ENCODE results near the gene RTN4IP1. TPM values are rescaled to one million over a fixed set of nuclear protein-coding genes. Genes with fewer than 3 reads are reported as not detected.
A peak's percentile ranks its signal among the peaks of the same experiment; 100 is the strongest.

The RTN4IP1 gene
- total and polyA plus RNA-seq, 2 of the 13 experiments (the other 11 are each of a cell fraction or from before 2014, with no cell fraction given) = 5.5 to 17.2 TPM

DNA sequence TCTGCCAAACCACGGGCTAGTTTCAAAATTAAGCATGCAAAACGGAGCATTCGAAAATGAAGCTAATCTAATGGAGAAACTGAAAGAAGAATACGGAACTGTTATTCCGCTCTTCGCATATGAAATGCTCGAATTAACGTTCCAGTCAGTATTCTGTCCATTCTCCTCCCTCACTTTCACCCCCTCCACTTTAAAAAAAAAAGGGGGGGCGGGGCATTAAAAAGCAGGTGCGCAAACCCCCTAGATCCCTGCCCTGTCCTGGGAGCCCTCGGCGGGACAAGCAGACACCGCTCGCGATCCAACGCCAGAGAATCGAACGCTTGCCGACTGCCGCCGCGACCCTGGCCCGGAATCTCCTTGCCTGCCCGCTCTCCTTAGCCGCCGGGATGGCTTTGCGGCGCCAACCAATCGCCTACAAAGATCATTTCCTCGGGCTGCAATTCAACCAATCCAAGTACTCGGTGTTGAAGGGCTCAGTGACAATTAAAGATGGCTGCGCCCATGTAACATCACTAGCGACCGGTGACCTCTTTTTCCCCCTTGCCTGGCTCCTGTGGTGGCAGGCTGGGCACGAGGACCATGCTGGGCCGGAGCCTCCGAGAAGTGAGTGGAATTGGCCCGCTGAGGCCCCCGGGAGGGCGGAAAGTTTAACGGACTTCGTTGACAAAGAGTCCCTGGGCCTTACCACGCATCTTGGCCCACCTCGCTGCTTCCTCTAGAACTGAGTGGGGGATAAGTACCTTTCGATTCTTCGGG is at the start of gene RTN4IP1, which contains the start of gene QRSL1 (continued):
- TF ChIP-seq HOXD1 (CRISPR knock-in tag; IDR thresholded peaks at IDR 0.05) = 0 out of 2 replicates have a peak, but pooled peaks have one; percentile 13
- no peak; the same call in 1 of the 2 replicates for TF ChIP-seq CCDC6 (CRISPR knock-in tag; IDR thresholded peaks at IDR 0.05)
- TF ChIP-seq, protein P1, sequence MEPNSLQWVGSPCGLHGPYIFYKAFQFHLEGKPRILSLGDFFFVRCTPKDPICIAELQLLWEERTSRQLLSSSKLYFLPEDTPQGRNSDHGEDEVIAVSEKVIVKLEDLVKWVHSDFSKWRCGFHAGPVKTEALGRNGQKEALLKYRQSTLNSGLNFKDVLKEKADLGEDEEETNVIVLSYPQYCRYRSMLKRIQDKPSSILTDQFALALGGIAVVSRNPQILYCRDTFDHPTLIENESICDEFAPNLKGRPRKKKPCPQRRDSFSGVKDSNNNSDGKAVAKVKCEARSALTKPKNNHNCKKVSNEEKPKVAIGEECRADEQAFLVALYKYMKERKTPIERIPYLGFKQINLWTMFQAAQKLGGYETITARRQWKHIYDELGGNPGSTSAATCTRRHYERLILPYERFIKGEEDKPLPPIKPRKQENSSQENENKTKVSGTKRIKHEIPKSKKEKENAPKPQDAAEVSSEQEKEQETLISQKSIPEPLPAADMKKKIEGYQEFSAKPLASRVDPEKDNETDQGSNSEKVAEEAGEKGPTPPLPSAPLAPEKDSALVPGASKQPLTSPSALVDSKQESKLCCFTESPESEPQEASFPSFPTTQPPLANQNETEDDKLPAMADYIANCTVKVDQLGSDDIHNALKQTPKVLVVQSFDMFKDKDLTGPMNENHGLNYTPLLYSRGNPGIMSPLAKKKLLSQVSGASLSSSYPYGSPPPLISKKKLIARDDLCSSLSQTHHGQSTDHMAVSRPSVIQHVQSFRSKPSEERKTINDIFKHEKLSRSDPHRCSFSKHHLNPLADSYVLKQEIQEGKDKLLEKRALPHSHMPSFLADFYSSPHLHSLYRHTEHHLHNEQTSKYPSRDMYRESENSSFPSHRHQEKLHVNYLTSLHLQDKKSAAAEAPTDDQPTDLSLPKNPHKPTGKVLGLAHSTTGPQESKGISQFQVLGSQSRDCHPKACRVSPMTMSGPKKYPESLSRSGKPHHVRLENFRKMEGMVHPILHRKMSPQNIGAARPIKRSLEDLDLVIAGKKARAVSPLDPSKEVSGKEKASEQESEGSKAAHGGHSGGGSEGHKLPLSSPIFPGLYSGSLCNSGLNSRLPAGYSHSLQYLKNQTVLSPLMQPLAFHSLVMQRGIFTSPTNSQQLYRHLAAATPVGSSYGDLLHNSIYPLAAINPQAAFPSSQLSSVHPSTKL (CRISPR knock-in tag; IDR thresholded peaks at IDR 0.05) = peak; percentile 7; the same call in 1 of the 2 replicates
- 0 out of 2 replicates have a peak, but pooled peaks have one; percentile 27 for TF ChIP-seq ZNF503 (CRISPR knock-in tag; IDR thresholded peaks at IDR 0.05)
- TF ChIP-seq IRX3 (CRISPR knock-in tag; IDR thresholded peaks at IDR 0.05; ENCODE audit: borderline replicate concordance, low read depth) = no peak
- peak; percentile 57; the same call in 1 of the 2 replicates for TF ChIP-seq RFXANK (CRISPR knock-in tag; IDR thresholded peaks at IDR 0.05)
- peak; percentile 74 for TF ChIP-seq POGZ (CRISPR knock-in tag; IDR thresholded peaks at IDR 0.05)
- TF ChIP-seq STAT6 (CRISPR knock-in tag; IDR thresholded peaks at IDR 0.05; ENCODE audit: borderline replicate concordance) = no peak
- TF ChIP-seq SPEN (CRISPR knock-in tag; IDR thresholded peaks at IDR 0.05; ENCODE audit: low read depth) = peak; percentile 56; the same call in 1 of the 2 replicates
- peak; percentile 97 for TF ChIP-seq KAT8 (CRISPR knock-in tag; IDR thresholded peaks at IDR 0.05)
- TF ChIP-seq ZNF569 (CRISPR knock-in tag; IDR thresholded peaks at IDR 0.05; ENCODE audit: borderline replicate concordance) = 0 out of 2 replicates have a peak, but pooled peaks have one; percentile 65
- peak; percentile 71 for TF ChIP-seq ELF1 (CRISPR knock-in tag; IDR thresholded peaks at IDR 0.05)
- peak; percentile 63 for TF ChIP-seq UBTF (CRISPR knock-in tag; IDR thresholded peaks at IDR 0.05)
- no peak for TF ChIP-seq KLF6 (CRISPR knock-in tag; IDR thresholded peaks at IDR 0.05)
- no peak for TF ChIP-seq ZNF557 (CRISPR knock-in tag; IDR thresholded peaks at IDR 0.05)
- 0 out of 2 replicates have a peak, but pooled peaks have one; percentile 61 for TF ChIP-seq IRF2 (CRISPR knock-in tag; IDR thresholded peaks at IDR 0.05)
- TF ChIP-seq DMAP1 (CRISPR knock-in tag; IDR thresholded peaks at IDR 0.05) = peak; percentile 78; the same call in 1 of the 2 replicates
- no peak for TF ChIP-seq ZNF619 (CRISPR knock-in tag; IDR thresholded peaks at IDR 0.05)

All from HepG2 (cell line).